Testis (tissue), 2 donors: ENCODE data around the gene FUNDC2.

Experiments
- POLR2A ChIP-seq: fragments of 450-650 bp; IDR thresholded peaks from one replicate; pipeline ENCODE4 v1.6.1; 2017; ENCODE audit warnings: antibody characterized with exemption, mild to moderate bottlenecking, moderate library complexity
- TF ChIP-seq, protein P1 (sequence below), 3 experiments: fragments of 450-650 bp in 2 of 3; fragments of 200-600 bp in 1 of 3; sonication (generic) in 1 of 3; IDR thresholded peaks; one replicate each; pipeline ENCODE4 v1.5.1; 2016 to 2019; ENCODE audit warnings: antibody characterized with exemption in 3 of 3, mild to moderate bottlenecking in 2 of 3, moderate library complexity in 1 of 3

DNA sequence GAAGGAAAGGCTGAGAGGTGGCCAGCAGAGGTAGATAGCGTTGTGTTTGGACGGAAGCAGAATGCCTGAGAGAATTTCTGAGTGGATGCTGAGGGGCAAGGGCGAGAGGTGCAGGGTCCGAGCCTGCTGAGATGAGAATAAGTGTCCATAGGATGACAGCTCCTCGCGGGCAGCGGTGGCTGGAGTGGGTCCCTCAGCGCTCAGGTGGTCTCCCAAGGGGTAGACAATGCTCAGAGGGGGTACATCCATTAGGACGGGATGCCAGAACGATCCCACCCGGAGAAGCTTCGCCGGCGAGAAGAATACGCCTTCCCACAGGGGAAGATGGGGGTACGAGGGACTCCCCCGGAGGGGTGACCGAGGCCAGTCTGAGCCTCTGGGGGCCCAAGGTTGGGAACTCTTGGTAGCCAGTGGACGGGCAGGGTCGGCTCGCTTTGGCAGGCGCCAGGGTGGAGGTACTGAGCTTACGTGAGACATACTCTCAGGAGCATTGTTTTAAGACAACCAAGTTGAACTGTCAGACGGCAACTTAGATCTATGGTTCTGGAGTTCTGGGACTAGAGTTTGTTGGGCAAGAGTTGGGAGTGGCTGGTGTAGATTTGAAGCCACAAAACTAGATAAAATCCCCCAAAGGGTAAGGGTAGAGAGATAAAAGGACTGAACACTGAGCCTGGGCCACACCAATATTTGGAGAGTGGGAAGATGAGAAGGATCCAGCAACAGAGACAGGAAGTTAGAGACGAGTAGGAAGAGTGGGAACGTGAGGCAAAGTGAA is 60.5 kb downstream of the FUNDC2 start:
- TF ChIP-seq, protein P1, sequence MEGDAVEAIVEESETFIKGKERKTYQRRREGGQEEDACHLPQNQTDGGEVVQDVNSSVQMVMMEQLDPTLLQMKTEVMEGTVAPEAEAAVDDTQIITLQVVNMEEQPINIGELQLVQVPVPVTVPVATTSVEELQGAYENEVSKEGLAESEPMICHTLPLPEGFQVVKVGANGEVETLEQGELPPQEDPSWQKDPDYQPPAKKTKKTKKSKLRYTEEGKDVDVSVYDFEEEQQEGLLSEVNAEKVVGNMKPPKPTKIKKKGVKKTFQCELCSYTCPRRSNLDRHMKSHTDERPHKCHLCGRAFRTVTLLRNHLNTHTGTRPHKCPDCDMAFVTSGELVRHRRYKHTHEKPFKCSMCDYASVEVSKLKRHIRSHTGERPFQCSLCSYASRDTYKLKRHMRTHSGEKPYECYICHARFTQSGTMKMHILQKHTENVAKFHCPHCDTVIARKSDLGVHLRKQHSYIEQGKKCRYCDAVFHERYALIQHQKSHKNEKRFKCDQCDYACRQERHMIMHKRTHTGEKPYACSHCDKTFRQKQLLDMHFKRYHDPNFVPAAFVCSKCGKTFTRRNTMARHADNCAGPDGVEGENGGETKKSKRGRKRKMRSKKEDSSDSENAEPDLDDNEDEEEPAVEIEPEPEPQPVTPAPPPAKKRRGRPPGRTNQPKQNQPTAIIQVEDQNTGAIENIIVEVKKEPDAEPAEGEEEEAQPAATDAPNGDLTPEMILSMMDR (IDR thresholded peaks at IDR 0.05), result no peak
- no peak for TF ChIP-seq POLR2A
